ENCODE measurements around the gene TNFRSF19.

TNFRSF19 gene

DNA sequence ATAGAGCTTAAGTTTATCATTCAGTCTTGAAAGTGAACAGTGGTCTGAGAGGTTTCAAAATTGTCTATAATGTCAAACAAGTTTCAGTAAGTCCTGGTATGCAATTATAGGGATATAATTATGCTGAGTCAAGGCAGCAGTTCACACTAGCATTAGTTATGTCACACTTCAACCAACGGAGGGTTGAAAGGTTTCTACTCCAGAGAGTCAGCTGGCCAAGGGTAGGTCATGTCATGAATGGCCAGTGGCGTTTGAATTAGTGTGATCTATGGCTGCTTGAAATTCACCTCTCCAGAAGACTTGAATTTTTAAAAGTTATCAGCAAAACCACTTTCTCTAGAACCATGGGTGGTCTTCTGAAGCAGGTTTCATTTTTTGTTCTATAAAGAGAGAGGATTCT is 108.6 kb downstream of the TNFRSF19 start:
- Histone ChIP-seq H3K9me3 (ENCODE audit: insufficient read depth, low read length) (peaks cover 36% of the 10 kb centered on the region), H3K27me3 (ENCODE audit: insufficient read depth, insufficient read length) (no peaks in the 10 kb centered on the region), H3K4me3 (ENCODE audit: insufficient read length, low read depth) (no peak overlapping the region), H3K9ac (ENCODE audit: insufficient read length, low read depth) (no peak overlapping the region), H3K36me3 (ENCODE audit: insufficient read depth, insufficient read length, low read length) (no peaks in the 10 kb centered on the region), H3K4me1 (ENCODE audit: insufficient read depth, insufficient read length) (peaks cover 4% of the 10 kb centered on the region)
- TF ChIP-seq ZNF274 (IDR thresholded peaks at IDR 0.05; ENCODE audit: low read depth, low read length) (no peak), YY1 (IDR thresholded peaks at IDR 0.05; ENCODE audit: insufficient read depth, insufficient read length) (no peak), SUZ12 (IDR thresholded peaks at IDR 0.05; ENCODE audit: extremely low read depth, insufficient read depth, insufficient read length) (no peak)
- no peak for DNase-seq (ENCODE audit: low read depth, low spot score)

DNA sequence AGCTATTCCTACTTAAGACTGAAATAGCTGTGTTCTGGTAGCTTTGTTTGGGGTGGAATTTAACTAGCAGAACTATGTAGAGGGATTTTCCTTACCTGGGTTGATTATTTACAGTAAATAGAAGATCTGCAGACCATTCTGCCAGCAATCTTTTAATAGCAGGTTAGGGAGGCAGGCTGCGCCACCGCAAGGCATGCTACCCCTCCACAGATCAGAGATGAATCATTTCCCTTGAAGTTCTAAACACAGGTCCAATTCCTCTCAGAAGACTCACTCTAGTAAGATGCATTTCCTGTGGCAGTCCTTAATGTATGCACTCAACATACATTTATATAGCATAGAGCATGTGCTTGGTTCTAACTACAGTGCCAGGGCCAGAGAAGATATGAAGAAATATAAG is 109.0 kb downstream of the TNFRSF19 start:
- Histone ChIP-seq H3K4me3 (ENCODE audit: insufficient read length, low read depth) (no peak overlapping the region), H3K36me3 (ENCODE audit: insufficient read depth, insufficient read length, low read length) (no peaks in the 10 kb centered on the region), H3K9me3 (ENCODE audit: insufficient read depth, low read length) (peaks cover 40% of the 10 kb centered on the region), H3K9ac (ENCODE audit: insufficient read length, low read depth) (no peak overlapping the region), H3K4me1 (ENCODE audit: insufficient read depth, insufficient read length) (peaks cover 4% of the 10 kb centered on the region), H3K27me3 (ENCODE audit: insufficient read depth, insufficient read length) (no peaks in the 10 kb centered on the region)
- no peak for TF ChIP-seq YY1 (IDR thresholded peaks at IDR 0.05; ENCODE audit: insufficient read depth, insufficient read length)
- TF ChIP-seq ZNF274 (IDR thresholded peaks at IDR 0.05; ENCODE audit: low read depth, low read length), result no peak
- TF ChIP-seq SUZ12 (IDR thresholded peaks at IDR 0.05; ENCODE audit: extremely low read depth, insufficient read depth, insufficient read length), result no peak
- DNase-seq (ENCODE audit: low read depth, low spot score), result no peak

- H3K36me3 ChIP-seq (ENCODE audit: insufficient read depth, insufficient read length, low read length), result no peaks in the 10 kb centered on the region
- DNase-seq (ENCODE audit: low read depth, low spot score), result no peak
- TF ChIP-seq ZNF274 (IDR thresholded peaks at IDR 0.05; ENCODE audit: low read depth, low read length) (no peak), SUZ12 (IDR thresholded peaks at IDR 0.05; ENCODE audit: extremely low read depth, insufficient read depth, insufficient read length) (no peak), YY1 (IDR thresholded peaks at IDR 0.05; ENCODE audit: insufficient read depth, insufficient read length) (no peak)
Measured at GRCh38 chr13:23680845-23681669, 110.8 kb downstream of the TNFRSF19 start.

GRCh38 chr13:23683084-23683483 is 112.9 kb downstream of the TNFRSF19 start:
- no peak for DNase-seq (ENCODE audit: low read depth, low spot score)
- Histone ChIP-seq H3K9me3 (ENCODE audit: insufficient read depth, low read length) (peaks cover 35% of the 10 kb centered on the region), H3K9ac (ENCODE audit: insufficient read length, low read depth) (no peak overlapping the region), H3K27me3 (ENCODE audit: insufficient read depth, insufficient read length) (no peaks in the 10 kb centered on the region), H3K4me1 (ENCODE audit: insufficient read depth, insufficient read length) (peaks cover 4% of the 10 kb centered on the region), H3K36me3 (ENCODE audit: insufficient read depth, insufficient read length, low read length) (no peaks in the 10 kb centered on the region), H3K4me3 (ENCODE audit: insufficient read length, low read depth) (no peak overlapping the region)
- TF ChIP-seq SUZ12 (IDR thresholded peaks at IDR 0.05; ENCODE audit: extremely low read depth, insufficient read depth, insufficient read length) (no peak), ZNF274 (IDR thresholded peaks at IDR 0.05; ENCODE audit: low read depth, low read length) (no peak), YY1 (IDR thresholded peaks at IDR 0.05; ENCODE audit: insufficient read depth, insufficient read length) (no peak)

More at GRCh38 chr13:23680845-23681669, 110.8 kb downstream of the TNFRSF19 start:
- peaks cover 4% of the 10 kb centered on the region for H3K4me1 ChIP-seq (ENCODE audit: insufficient read depth, insufficient read length)
- no peaks in the 10 kb centered on the region for H3K27me3 ChIP-seq (ENCODE audit: insufficient read depth, insufficient read length)
- H3K9me3 ChIP-seq (ENCODE audit: insufficient read depth, low read length), result peaks cover 45% of the 10 kb centered on the region
- H3K4me3 ChIP-seq (ENCODE audit: insufficient read length, low read depth), result no peak overlapping the region
- no peak overlapping the region for H3K9ac ChIP-seq (ENCODE audit: insufficient read length, low read depth)

DNA sequence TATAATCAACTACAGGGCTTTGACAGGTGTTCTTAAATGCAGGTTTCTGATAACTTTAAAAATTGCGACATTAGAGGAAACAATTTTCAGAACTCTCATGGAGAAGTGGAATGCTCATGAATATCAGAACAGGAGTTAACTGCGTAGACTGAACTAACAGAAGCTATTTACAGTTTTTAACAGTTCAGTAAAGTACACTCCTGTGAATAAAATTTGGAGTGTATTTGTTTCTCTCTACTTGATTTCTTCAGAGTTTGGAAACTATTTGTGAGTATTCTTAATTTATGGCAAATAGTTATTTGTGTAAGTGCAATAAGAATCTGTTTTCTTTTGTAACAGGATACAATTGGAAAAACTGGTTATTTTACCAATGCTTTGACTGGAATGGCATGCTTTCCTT is 114.4 kb downstream of the TNFRSF19 start:
- TF ChIP-seq YY1 (IDR thresholded peaks at IDR 0.05; ENCODE audit: insufficient read depth, insufficient read length) (no peak), ZNF274 (IDR thresholded peaks at IDR 0.05; ENCODE audit: low read depth, low read length) (no peak), SUZ12 (IDR thresholded peaks at IDR 0.05; ENCODE audit: extremely low read depth, insufficient read depth, insufficient read length) (no peak)
- H3K9ac ChIP-seq (ENCODE audit: insufficient read length, low read depth), result no peak overlapping the region
- no peak overlapping the region for H3K4me3 ChIP-seq (ENCODE audit: insufficient read length, low read depth)
- peaks cover 4% of the 10 kb centered on the region for H3K4me1 ChIP-seq (ENCODE audit: insufficient read depth, insufficient read length)
- no peak for DNase-seq (ENCODE audit: low read depth, low spot score)
- H3K9me3 ChIP-seq (ENCODE audit: insufficient read depth, low read length), result peaks cover 21% of the 10 kb centered on the region
- H3K36me3 ChIP-seq (ENCODE audit: insufficient read depth, insufficient read length, low read length), result no peaks in the 10 kb centered on the region
- H3K27me3 ChIP-seq (ENCODE audit: insufficient read depth, insufficient read length), result no peaks in the 10 kb centered on the region

- Histone ChIP-seq H3K9ac (ENCODE audit: insufficient read length, low read depth) (no peak overlapping the region), H3K9me3 (ENCODE audit: insufficient read depth, low read length) (peaks cover 21% of the 10 kb centered on the region), H3K4me3 (ENCODE audit: insufficient read length, low read depth) (no peak overlapping the region), H3K36me3 (ENCODE audit: insufficient read depth, insufficient read length, low read length) (no peaks in the 10 kb centered on the region), H3K4me1 (ENCODE audit: insufficient read depth, insufficient read length) (peaks cover 4% of the 10 kb centered on the region), H3K27me3 (ENCODE audit: insufficient read depth, insufficient read length) (no peaks in the 10 kb centered on the region)
- no peak for DNase-seq (ENCODE audit: low read depth, low spot score)
- TF ChIP-seq SUZ12 (IDR thresholded peaks at IDR 0.05; ENCODE audit: extremely low read depth, insufficient read depth, insufficient read length), result no peak
Measured at GRCh38 chr13:23685416-23685815, 115.2 kb downstream of the TNFRSF19 start.

- Histone ChIP-seq H3K36me3 (ENCODE audit: insufficient read depth, insufficient read length, low read length) (no peaks in the 10 kb centered on the region), H3K9me3 (ENCODE audit: insufficient read depth, low read length) (peaks cover 21% of the 10 kb centered on the region), H3K27me3 (ENCODE audit: insufficient read depth, insufficient read length) (no peaks in the 10 kb centered on the region), H3K4me1 (ENCODE audit: insufficient read depth, insufficient read length) (no peaks in the 10 kb centered on the region), H3K9ac (ENCODE audit: insufficient read length, low read depth) (no peak overlapping the region), H3K4me3 (ENCODE audit: insufficient read length, low read depth) (no peak overlapping the region)
- no peak for DNase-seq (ENCODE audit: low read depth, low spot score)
- no peak for TF ChIP-seq SUZ12 (IDR thresholded peaks at IDR 0.05; ENCODE audit: extremely low read depth, insufficient read depth, insufficient read length)
- no peak for TF ChIP-seq ZNF274 (IDR thresholded peaks at IDR 0.05; ENCODE audit: low read depth, low read length)
- TF ChIP-seq YY1 (IDR thresholded peaks at IDR 0.05; ENCODE audit: insufficient read depth, insufficient read length), result no peak
Measured at GRCh38 chr13:23686948-23687347, 116.7 kb downstream of the TNFRSF19 start.

Measured in NT2/D1 (cell line).